HG02870 (cell line): ENCODE data around the gene PTGFRN.
A peak's percentile ranks its signal among the peaks of the same experiment; 100 is the strongest.
"Not testable (repeated sequence)": the region's sequence is repeated elsewhere in the genome, so short reads cannot be mapped to it uniquely, and the experiment has no call there.

Experiments used
- ATAC-seq: cut with Tn5 transposase; IDR thresholded peaks from one replicate; pipeline ENCODE4 v1.9.1; 2021; ENCODE audit warnings: mild to moderate bottlenecking, moderate library complexity; ENCODE audit not compliant: unreplicated experiment

PTGFRN gene

GRCh38 chr1:116909512-116910378 lies at the start of gene PTGFRN:
Gene PTGFRN (plus strand): TSS chr1:116909916. CDS start chr1:116910204, 288 bp downstream.
- ATAC-seq: no peak

GRCh38 chr1:116860167-116860566 lies 49.5 kb upstream of the PTGFRN start:
- not testable (repeated sequence) for ATAC-seq

- no peak for ATAC-seq
Observed at GRCh38 chr1:116861137-116861536, 48.6 kb upstream of the PTGFRN start.

GRCh38 chr1:116863031-116863430 lies 46.7 kb upstream of the PTGFRN start:
- not testable (repeated sequence) for ATAC-seq

- ATAC-seq: not testable (repeated sequence)
Observed at GRCh38 chr1:116866478-116866877, 43.2 kb upstream of the PTGFRN start.

- ATAC-seq: no peak
Observed at GRCh38 chr1:116868385-116868784, 41.3 kb upstream of the PTGFRN start.

DNA sequence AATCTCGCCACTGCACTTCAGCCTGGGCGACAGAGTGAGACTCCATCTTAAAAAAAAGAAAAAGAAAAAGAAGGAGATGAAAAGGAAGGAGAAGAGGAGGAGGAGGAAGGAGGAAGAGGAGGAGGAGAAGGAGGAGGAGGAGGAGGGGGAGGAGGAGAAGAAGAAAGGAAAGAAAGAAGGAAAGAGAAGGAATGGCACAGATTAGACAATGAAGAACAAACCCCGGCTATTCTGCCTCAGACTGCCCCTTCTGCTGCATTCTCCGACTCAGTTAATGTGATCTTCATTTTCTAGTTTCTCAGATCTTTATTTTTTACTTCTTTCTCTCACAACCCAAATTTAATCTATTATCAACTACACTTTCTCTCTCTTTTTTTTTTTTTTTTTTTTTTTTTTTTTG lies 40.1 kb upstream of the PTGFRN start:
- ATAC-seq: no peak

GRCh38 chr1:116870300-116870699 lies 39.4 kb upstream of the PTGFRN start:
- no peak for ATAC-seq

DNA sequence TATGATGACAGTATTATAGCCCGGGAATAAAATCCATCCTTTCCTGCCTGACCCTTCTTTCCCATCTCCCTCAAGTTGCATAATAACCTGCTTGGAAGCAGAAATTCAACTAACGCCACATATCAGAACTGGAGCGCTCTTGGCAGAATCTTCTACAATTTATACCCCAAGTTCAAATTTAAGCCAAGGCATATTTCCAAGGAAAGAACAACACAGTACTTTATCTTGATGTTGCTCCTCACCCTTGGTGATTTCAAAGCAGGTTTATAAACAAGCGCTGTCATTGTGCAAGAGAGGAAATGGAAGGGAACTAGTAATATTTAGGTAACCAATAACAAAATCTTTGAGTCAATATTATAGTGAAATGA lies 38.0 kb upstream of the PTGFRN start:
- ATAC-seq: no peak

DNA sequence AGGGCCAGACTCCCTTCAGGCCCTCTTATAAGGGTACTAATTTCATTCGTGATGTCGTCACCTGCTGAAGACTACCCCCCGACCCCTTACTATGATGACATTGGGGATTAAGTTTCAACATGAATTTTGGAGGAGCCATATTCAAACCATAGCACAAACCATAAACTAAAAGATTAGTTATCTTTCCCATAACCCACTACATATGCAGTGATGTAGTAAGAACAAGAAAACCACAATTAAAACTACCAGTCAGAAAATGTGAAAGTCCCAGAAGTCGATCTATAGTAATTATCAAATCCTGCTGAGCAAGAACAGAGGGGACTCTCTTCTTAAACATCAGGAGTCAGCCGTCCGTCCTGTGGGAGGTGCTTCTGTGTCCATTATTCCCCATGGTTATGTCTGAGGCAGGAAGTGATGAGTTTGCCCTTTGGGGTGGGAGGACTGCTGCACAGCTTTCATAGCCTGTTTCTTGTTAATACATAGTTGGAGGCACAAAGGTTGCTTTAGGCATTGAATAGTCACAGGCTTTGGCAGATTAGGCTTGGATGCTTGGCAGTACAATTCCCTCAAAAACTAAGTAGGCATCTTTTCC lies 35.9 kb upstream of the PTGFRN start:
- ATAC-seq: no peak

- no peak for ATAC-seq
Observed at GRCh38 chr1:116874733-116875249, 34.9 kb upstream of the PTGFRN start.

DNA sequence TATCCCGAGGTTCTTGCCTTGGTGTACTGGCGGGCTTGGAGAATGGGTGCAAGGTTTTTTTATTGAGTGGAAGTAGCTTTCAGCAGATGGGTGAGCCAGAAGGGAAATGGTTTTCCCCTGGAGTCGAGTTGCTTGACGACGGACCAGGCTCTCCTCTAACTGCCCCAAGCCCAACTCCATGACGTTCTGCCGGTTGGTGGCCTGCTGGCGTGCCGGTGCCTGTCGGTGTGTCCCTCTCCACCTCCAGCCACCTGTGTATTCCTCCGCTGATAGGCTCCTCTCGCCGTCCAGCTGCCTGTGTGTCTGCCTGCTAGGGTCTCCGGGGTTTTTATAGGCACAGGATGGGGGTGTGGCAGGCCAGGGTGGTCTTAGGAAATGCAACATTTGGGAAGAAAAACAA lies 34.3 kb upstream of the PTGFRN start:
- no peak for ATAC-seq

DNA sequence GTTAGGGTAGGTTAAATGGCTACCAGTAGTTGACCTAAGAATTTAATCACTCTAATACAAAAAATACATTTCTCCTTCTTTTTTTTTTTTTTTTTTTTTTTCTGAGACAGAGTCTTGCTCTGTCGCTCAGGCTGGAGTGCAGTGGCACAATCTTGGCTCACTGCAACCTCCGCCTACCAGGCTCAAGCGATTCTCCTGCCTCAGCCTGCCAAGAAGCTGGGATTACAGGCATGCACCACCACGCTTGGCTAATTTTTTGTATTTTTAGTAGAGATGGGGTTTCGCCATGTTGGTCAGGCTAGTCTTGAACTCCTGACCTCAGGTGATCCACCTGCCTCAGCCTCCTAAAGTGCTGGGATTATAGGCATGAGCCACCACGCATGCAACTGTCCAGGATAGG lies 33.8 kb upstream of the PTGFRN start:
- not testable (repeated sequence) for ATAC-seq

GRCh38 chr1:116877141-116877818 lies 32.4 kb upstream of the PTGFRN start:
- no peak for ATAC-seq

- ATAC-seq: peak; percentile 41
Observed at GRCh38 chr1:116878804-116879477, 30.8 kb upstream of the PTGFRN start.

DNA sequence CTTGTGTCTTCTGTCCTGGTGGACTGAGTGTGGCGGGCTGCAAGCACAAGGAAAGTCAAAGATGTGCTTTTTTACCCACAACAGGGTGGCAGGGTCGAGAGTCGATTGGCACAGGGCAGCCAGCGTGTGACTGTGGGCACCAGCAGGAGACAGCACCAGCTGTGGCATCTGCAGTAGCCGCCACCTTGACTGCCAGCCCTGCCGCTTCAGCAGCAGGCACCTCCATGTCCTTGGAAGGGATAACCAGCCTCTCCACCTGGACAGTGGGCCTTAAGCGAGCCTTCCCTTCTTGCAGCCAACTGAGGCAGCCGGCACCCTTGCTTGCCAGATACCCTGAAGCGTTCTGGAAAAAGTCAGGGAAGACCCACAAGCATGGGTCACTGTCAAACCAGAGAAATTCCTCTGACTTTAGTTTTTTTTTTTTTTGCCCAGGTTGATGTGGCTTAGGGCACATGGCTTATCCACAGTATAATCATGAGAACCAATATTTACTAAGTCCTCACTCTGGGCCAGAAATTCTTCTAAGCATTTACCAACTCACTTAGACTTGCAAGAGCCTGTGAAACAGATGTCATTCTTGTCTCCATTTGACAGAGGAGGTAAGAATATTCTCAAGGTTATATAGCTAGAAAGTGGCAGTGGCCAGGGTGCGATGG lies 30.1 kb upstream of the PTGFRN start:
- no peak for ATAC-seq

GRCh38 chr1:116880917-116881316 lies 28.8 kb upstream of the PTGFRN start:
- ATAC-seq: no peak

GRCh38 chr1:116881879-116882520 lies 27.7 kb upstream of the PTGFRN start:
- ATAC-seq: peak; percentile 60

DNA sequence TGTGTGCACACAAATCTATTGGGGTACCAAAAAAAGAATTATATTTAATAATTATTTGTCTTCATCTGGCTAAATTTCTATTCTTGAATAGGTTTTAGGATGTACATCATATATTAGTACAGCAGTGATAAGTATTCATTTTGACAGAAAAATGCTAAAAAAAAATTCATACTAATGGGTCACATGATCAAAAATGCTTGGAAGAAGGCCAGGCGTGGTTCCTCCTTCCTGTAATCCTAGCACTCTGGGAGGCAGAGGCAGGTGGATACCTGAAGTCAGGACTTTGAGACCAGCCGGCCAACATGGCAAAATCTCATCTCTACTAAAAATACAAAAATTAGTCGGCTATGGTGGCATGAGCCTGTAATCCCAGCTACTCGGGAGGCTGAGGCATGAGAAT lies 26.9 kb upstream of the PTGFRN start:
- no peak for ATAC-seq

- ATAC-seq: no peak
Observed at GRCh38 chr1:116886291-116886878, 23.3 kb upstream of the PTGFRN start.
